Raji (cell line): ENCODE data around the gene CRLF2.

Experiments
- POLR2A ChIP-seq: IDR thresholded peaks from 2 replicates; pipeline ENCODE4 v1.6.1; 2011; ENCODE audit warnings: low read depth, low read length, control low read depth; ENCODE audit not compliant: insufficient read depth

The CRLF2 gene

DNA sequence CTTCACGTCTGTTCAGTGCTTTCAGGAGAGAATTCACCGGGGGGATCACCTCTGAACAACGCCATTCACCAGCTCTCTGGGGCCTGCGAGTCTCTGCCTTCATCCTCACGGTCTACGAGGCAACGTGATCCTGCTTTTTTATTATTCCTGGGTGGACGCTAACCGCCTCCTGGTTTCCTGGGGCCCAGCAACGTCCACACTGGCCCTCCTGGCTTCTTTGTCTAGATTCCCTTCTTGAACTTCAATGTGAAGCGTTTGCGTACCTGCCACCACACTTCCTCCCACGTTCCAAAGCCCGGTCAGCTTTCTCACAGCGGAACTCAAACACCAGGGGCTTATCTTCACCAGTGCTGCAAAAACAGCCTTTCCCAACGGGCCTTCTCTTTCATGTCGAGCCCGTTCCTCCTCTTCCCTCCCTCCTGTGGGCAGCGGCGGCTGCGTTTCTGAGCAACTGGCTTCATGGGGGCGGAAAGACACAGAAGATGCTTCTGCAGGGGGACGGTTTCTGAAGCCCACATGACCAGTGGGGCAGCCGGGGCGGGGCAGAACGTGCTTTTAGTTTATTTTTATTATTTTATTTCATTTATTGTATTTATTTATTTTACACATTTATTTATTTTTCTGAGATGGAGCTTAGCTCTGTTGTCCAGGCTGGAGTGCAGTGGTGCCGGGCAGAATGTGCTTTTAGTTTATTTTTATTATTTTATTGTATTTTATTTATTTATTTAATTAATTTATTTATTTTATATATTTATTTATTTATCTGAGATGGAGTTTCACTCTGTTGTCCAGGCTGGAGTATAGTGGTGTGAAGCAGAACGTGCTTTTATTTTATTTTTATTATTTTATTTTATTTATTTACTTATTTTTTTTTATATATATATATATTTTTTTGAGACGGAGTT is 64.6 kb downstream of the CRLF2 start:
- no peak for TF ChIP-seq POLR2A

DNA sequence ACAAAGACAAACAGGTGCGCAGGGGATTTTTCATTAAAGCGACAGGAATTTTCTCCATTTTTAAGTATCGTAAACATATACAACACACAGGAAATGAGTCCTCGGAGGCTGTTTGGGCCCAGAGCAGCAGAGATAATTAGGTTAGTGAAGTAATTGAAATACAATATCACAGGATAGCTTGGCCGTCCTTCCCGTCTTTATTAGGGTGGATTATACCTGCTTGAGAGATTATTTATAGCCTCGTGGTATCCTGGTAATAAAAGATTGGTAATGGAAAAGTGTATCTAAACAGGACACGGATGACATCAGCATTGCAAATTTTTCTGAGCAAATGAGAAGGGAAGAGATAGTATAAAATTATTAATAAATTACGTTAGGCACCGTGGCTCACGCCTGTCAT is 68.2 kb downstream of the CRLF2 start:
- TF ChIP-seq POLR2A = no peak
